GM04503 (cell line): ENCODE measurements around the gene CMSS1.
A peak's percentile ranks its signal among the peaks of the same experiment; 100 is the strongest.
"Not testable (repeated sequence)": the region's sequence is repeated elsewhere in the genome, so short reads cannot be mapped to it uniquely, and the experiment has no call there.

Experiments used
- DNase-seq: peaks from one replicate; pipeline ENCODE4 v3.0.0-alpha.2; 2012; ENCODE audit warnings: low read depth

Gene CMSS1

GRCh38 chr3:100083209-100083608 is 265.5 kb downstream of the CMSS1 start:
- no peak for DNase-seq

- DNase-seq: no peak
These were observed 266.6 kb downstream of the CMSS1 start for GRCh38 chr3:100084100-100084806.

GRCh38 chr3:100086401-100086800 is 268.7 kb downstream of the CMSS1 start:
- no peak for DNase-seq

- peak; percentile 89 for DNase-seq
These were observed 269.5 kb downstream of the CMSS1 start for GRCh38 chr3:100087198-100087597.

GRCh38 chr3:100088735-100089368 is 271.2 kb downstream of the CMSS1 start:
- DNase-seq: no peak

- no peak for DNase-seq
These were observed 272.4 kb downstream of the CMSS1 start for GRCh38 chr3:100089812-100090668.

GRCh38 chr3:100090669-100091005 is 273.0 kb downstream of the CMSS1 start:
- DNase-seq: no peak

GRCh38 chr3:100093831-100094230 is 276.2 kb downstream of the CMSS1 start:
- no peak for DNase-seq

GRCh38 chr3:100096286-100096685 is 278.6 kb downstream of the CMSS1 start:
- not testable (repeated sequence) for DNase-seq

GRCh38 chr3:100096866-100097265 is 279.2 kb downstream of the CMSS1 start:
- DNase-seq: no peak

GRCh38 chr3:100097919-100098783 is 280.5 kb downstream of the CMSS1 start:
- no peak for DNase-seq

- DNase-seq: no peak
These were observed 281.1 kb downstream of the CMSS1 start for GRCh38 chr3:100098784-100099070.

- DNase-seq: no peak
These were observed 282.0 kb downstream of the CMSS1 start for GRCh38 chr3:100099621-100100020.

- no peak for DNase-seq
These were observed 282.8 kb downstream of the CMSS1 start for GRCh38 chr3:100100425-100100824.

GRCh38 chr3:100102757-100103156 is 285.1 kb downstream of the CMSS1 start:
- no peak for DNase-seq

GRCh38 chr3:100103558-100104441 is 286.1 kb downstream of the CMSS1 start:
- peak; percentile 67 for DNase-seq

GRCh38 chr3:100104442-100104798 is 286.8 kb downstream of the CMSS1 start:
- DNase-seq: no peak

GRCh38 chr3:100104817-100105413 is 287.3 kb downstream of the CMSS1 start:
- DNase-seq: no peak

GRCh38 chr3:100105501-100105900 is 287.8 kb downstream of the CMSS1 start:
- DNase-seq: no peak

- no peak for DNase-seq
These were observed 288.4 kb downstream of the CMSS1 start for GRCh38 chr3:100106094-100106493.
